GM12878 (cell line): ENCODE results near the gene EFHD2. TPM values are rescaled to one million over a fixed set of nuclear protein-coding genes. Genes with fewer than 3 reads are reported as not detected.

ENCODE experiments used
- BHLHE40 ChIP-seq, 2 experiments: fragments of 450-650 bp in 1 of 2; IDR thresholded peaks; 2 replicates each; pipeline ENCODE4 v1.6.1; 2011 to 2017; ENCODE audit warnings: low read depth in 2 of 2, borderline replicate concordance in 1 of 2, improper control_type of control experiment in 1 of 2, low read length in 1 of 2, mild to moderate bottlenecking in 1 of 2
- CEBPB ChIP-seq, 2 experiments: fragments of 150-350 bp in 1 of 2; IDR thresholded peaks; 2 replicates each; pipeline ENCODE4 v1.6.1; 2012 to 2014; ENCODE audit warnings: low read depth in 2 of 2, low read length in 2 of 2, borderline replicate concordance in 1 of 2, inconsistent platforms in 1 of 2
- ELK1 ChIP-seq: IDR thresholded peaks from 2 replicates; pipeline ENCODE4 v1.6.1; 2012; ENCODE audit warnings: low read depth, low read length, improper control_type of control experiment
- HSF1 ChIP-seq: fragments of 150-350 bp; IDR thresholded peaks from 2 replicates; pipeline ENCODE4 v1.6.1; 2014; ENCODE audit warnings: mild to moderate bottlenecking, low read depth, low read length
- KAT2A ChIP-seq: conservative IDR thresholded peaks from 2 replicates; pipeline ENCODE4 v1.6.1; 2011; ENCODE audit warnings: low read depth, low read length; ENCODE audit not compliant: control insufficient read depth
- NBN ChIP-seq: fragments of 450-650 bp; IDR thresholded peaks from 2 replicates; pipeline ENCODE4 v1.6.1; 2016
- NR2C1 ChIP-seq: fragments of 450-650 bp; IDR thresholded peaks from 2 replicates; pipeline ENCODE4 v1.6.1; 2017; ENCODE audit warnings: antibody characterized with exemption, mild to moderate bottlenecking, moderate library complexity
- NRF1 ChIP-seq: conservative IDR thresholded peaks from 2 replicates; pipeline ENCODE4 v1.6.1; 2011; ENCODE audit warnings: mild to moderate bottlenecking, low read depth, low read length, improper control_type of control experiment
- PML ChIP-seq: IDR thresholded peaks from 2 replicates; pipeline ENCODE4 v1.6.1; 2012; ENCODE audit warnings: low read length, inconsistent platforms
- REST ChIP-seq: IDR thresholded peaks from 2 replicates; pipeline ENCODE4 v1.6.1; 2012; ENCODE audit warnings: mild to moderate bottlenecking, low read depth, low read length
- YBX1 ChIP-seq: fragments of 450-650 bp; IDR thresholded peaks from 2 replicates; pipeline ENCODE4 v1.6.1; 2016; ENCODE audit warnings: antibody characterized with exemption
- ZBTB40 ChIP-seq: fragments of 450-650 bp; IDR thresholded peaks from 2 replicates; pipeline ENCODE4 v1.6.1; 2016; ENCODE audit warnings: mild to moderate bottlenecking, moderate library complexity, borderline replicate concordance
- polyA plus RNA-seq, 11 experiments: library from polyadenylated mRNA; depleted of rRNA in 4 of 11; unstranded in 6 of 11; stranded (reverse) in 5 of 11; fragments of >200 nt; fragmentation: Nextera tagmentation in 4 of 11; fragmentation: Illumina TruSeq in 1 of 11; extraction: Ambion mirVana in 4 of 11; extraction: Trizol in 1 of 11; gene quantifications; 1 replicate in 1 of 11; 2 replicates in 10 of 11; pipeline versions ENCODE4 v1.2.1 to v1.2.3, GENCODE V29; 2011 to 2016; ENCODE audit warnings: inconsistent platforms in 2 of 11, missing spikeins in 2 of 11, low read depth in 1 of 11
- total RNA-seq, 4 experiments: library from RNA; depleted of rRNA in 3 of 4; stranded (reverse); fragments of >200 nt in 3 of 4; fragmentation: Illumina TruSeq in 1 of 4; extraction: Trizol in 1 of 4; gene quantifications; 2 replicates each; pipeline versions ENCODE4 v1.2.1 to v1.2.3, GENCODE V29; 2013 to 2021

The EFHD2 gene
- total and polyA plus RNA-seq, 10 of the 15 experiments (the other 5 are each of a cell fraction or from before 2014, with no cell fraction given): 4.0 to 114 (median 66.1) TPM

- TF ChIP-seq ZBTB40: no peak
- no peak for TF ChIP-seq YBX1
- TF ChIP-seq CEBPB (IDR thresholded peaks at IDR 0.05; ENCODE audit: borderline replicate concordance in 1 of 2, low read depth in 2 of 2, low read length in 2 of 2): no peak
- no peak for TF ChIP-seq ELK1
- no peak for TF ChIP-seq PML
- TF ChIP-seq NR2C1: no peak
- TF ChIP-seq BHLHE40 (IDR thresholded peaks at IDR 0.05; ENCODE audit: borderline replicate concordance in 1 of 2, low read depth in 2 of 2, low read length in 1 of 2): peak in 1 of 2 experiments; percentile 38; a peak in 1 of 4 replicates
- TF ChIP-seq REST: no peak
- no peak for TF ChIP-seq HSF1
- no peak for TF ChIP-seq NRF1
- no peak for TF ChIP-seq NBN
- TF ChIP-seq KAT2A: no peak
Observed at GRCh38 chr1:15411593-15412137, 2.0 kb downstream of the EFHD2 start (continued).
